IMR-90 (cell line): ENCODE data around the gene RAD51B. TPM values are rescaled to one million over a fixed set of nuclear protein-coding genes. Genes with fewer than 3 reads are reported as not detected.

Experiments
- ATAC-seq: fragments of 200-7000 bp; cut with Tn5 transposase; 2 replicates; pipeline ENCODE4 v1.9.1; 2020; ENCODE audit warnings: low read depth, mild to moderate bottlenecking, moderate library complexity
- BruUV-seq: library from RNA; stranded (reverse); fragments of 400-500 nt; replicated peaks from 2 replicates; lab custom pipeline; 2021; lab: Mats Ljungman, UMichigan
- CTCF ChIA-PET: fragments of 300-600 bp; formaldehyde crosslinking; extraction: SDS; loops from one replicate; lab custom pipeline; 2021; ENCODE audit warnings: antibody characterized with exemption; lab: Yijun Ruan, JAX
- POLR2A ChIA-PET: fragments of 300-600 bp; sonication (Branson Sonifier 250); formaldehyde crosslinking; loops from one replicate; lab custom pipeline; 2022; ENCODE audit warnings: antibody characterized with exemption; ENCODE audit not compliant: unreplicated experiment; lab: Charles Lee
- DNase-seq: peaks from one replicate; pipeline ENCODE4 v3.0.0; 2013
- H2AFZ ChIP-seq: replicated peaks from 2 replicates; pipeline ENCODE3; 2013; ENCODE audit warnings: low read length, mild to moderate bottlenecking; ENCODE audit not compliant: poor library complexity
- H2AK5ac ChIP-seq: 2 replicates; pipeline ENCODE4 v1.6.1; 2013; ENCODE audit warnings: low read depth, low read length, inconsistent platforms
- H2AK9ac ChIP-seq: replicated peaks from 2 replicates; pipeline ENCODE3; 2013; ENCODE audit warnings: mild to moderate bottlenecking, low read depth, low read length, moderate library complexity; ENCODE audit not compliant: poor library complexity
- H2BK120ac ChIP-seq: 2 replicates; pipeline ENCODE4 v1.6.1; 2013; ENCODE audit warnings: low read depth, low read length, inconsistent platforms
- H2BK15ac ChIP-seq: 3 replicates; pipeline ENCODE4 v1.6.1; 2013; ENCODE audit warnings: low read depth, low read length, inconsistent platforms
- H2BK20ac ChIP-seq: 2 replicates; pipeline ENCODE4 v1.6.1; 2013; ENCODE audit warnings: low read depth, mild to moderate bottlenecking, inconsistent platforms, low read length, moderate library complexity
- H2BK5ac ChIP-seq: 2 replicates; pipeline ENCODE4 v1.6.1; 2013; ENCODE audit warnings: mild to moderate bottlenecking, low read depth, low read length, inconsistent platforms; ENCODE audit not compliant: poor library complexity, severe bottlenecking
- H3K14ac ChIP-seq: replicated peaks from 2 replicates; pipeline ENCODE4 v1.6.1; 2013; ENCODE audit warnings: low read depth, low read length, inconsistent platforms
- H3K18ac ChIP-seq: 2 replicates; pipeline ENCODE4 v1.6.1; 2013; ENCODE audit warnings: low read depth, low read length, control low read depth
- H3K23ac ChIP-seq: 2 replicates; pipeline ENCODE4 v1.6.1; 2013; ENCODE audit warnings: low read depth, low read length, inconsistent platforms
- H3K27ac ChIP-seq: 2 replicates; pipeline ENCODE4 v1.5.1; 2013; ENCODE audit warnings: mild to moderate bottlenecking, control low read depth, low read length; ENCODE audit not compliant: insufficient read depth
- H3K27me3 ChIP-seq: 2 replicates; pipeline ENCODE4 v1.6.1; 2013; ENCODE audit warnings: low read length; ENCODE audit not compliant: control insufficient read depth, insufficient read depth
- H3K36me3 ChIP-seq: 2 replicates; pipeline ENCODE4 v1.6.1; 2013; ENCODE audit warnings: low read length, mixed read lengths; ENCODE audit not compliant: control insufficient read depth, insufficient read depth
- H3K4ac ChIP-seq: 2 replicates; pipeline ENCODE4 v1.6.1; 2013; ENCODE audit warnings: low read depth, low read length, inconsistent platforms
- H3K4me1 ChIP-seq: 2 replicates; pipeline ENCODE4 v1.6.1; 2013; ENCODE audit warnings: low read length, mixed read lengths; ENCODE audit not compliant: control insufficient read depth, insufficient read depth
- H3K4me2 ChIP-seq: 2 replicates; pipeline ENCODE4 v1.6.1; 2013; ENCODE audit warnings: low read depth, mild to moderate bottlenecking, control low read depth, low read length, moderate library complexity
- H3K4me3 ChIP-seq: 2 replicates; pipeline ENCODE4 v1.5.1; 2013; ENCODE audit warnings: low read depth, mild to moderate bottlenecking, control low read depth, low read length, moderate library complexity; ENCODE audit not compliant: insufficient read depth
- H3K56ac ChIP-seq: 2 replicates; pipeline ENCODE4 v1.6.1; 2013; ENCODE audit warnings: low read length, inconsistent platforms; ENCODE audit not compliant: insufficient read depth; ENCODE audit errors: extremely low read depth
- H3K79me1 ChIP-seq, 2 experiments: 2 replicates each; pipeline ENCODE4 v1.6.1; 2013; ENCODE audit warnings: low read length in 2 of 2, inconsistent platforms in 1 of 2, low read depth in 1 of 2
- H3K9ac ChIP-seq: 2 replicates; pipeline ENCODE4 v1.6.1; 2013; ENCODE audit warnings: low read depth, low read length, control low read depth
- H3K9me1 ChIP-seq: 2 replicates; pipeline ENCODE4 v1.6.1; 2013; ENCODE audit warnings: low read length, inconsistent platforms; ENCODE audit not compliant: insufficient read depth
- H3K9me3 ChIP-seq: 2 replicates; pipeline ENCODE4 v1.6.1; 2013; ENCODE audit warnings: low read length; ENCODE audit not compliant: control insufficient read depth, insufficient read depth
- H4K20me1 ChIP-seq: 2 replicates; pipeline ENCODE4 v1.6.1; 2013; ENCODE audit warnings: low read length, inconsistent platforms; ENCODE audit not compliant: insufficient read depth
- H4K5ac ChIP-seq: 2 replicates; pipeline ENCODE4 v1.6.1; 2013; ENCODE audit warnings: mild to moderate bottlenecking, low read depth, low read length, control low read depth
- H4K8ac ChIP-seq, 2 experiments: 2 replicates each; pipeline ENCODE4 v1.6.1; 2013; ENCODE audit warnings: low read depth in 2 of 2, low read length in 2 of 2, control low read depth in 1 of 2, inconsistent platforms in 1 of 2
- H4K91ac ChIP-seq: 2 replicates; pipeline ENCODE4 v1.6.1; 2013; ENCODE audit warnings: low read depth, low read length, inconsistent platforms; ENCODE audit not compliant: insufficient read depth
- BHLHE40 ChIP-seq: fragments of 150-350 bp; IDR thresholded peaks from 2 replicates; pipeline ENCODE4 v1.6.1; 2016; ENCODE audit warnings: mild to moderate bottlenecking, low read depth, low read length
- CEBPB ChIP-seq: IDR thresholded peaks from 2 replicates; pipeline ENCODE4 v1.6.1; 2012; ENCODE audit warnings: low read depth, low read length, improper control_type of control experiment
- CHD1 ChIP-seq: IDR thresholded peaks from 2 replicates; pipeline ENCODE4 v1.6.1; 2012; ENCODE audit warnings: low read depth, low read length, improper control_type of control experiment
- CTCF ChIP-seq: conservative IDR thresholded peaks from 2 replicates; pipeline ENCODE4 v1.5.1; 2012; ENCODE audit warnings: mild to moderate bottlenecking, low read depth, low read length, improper control_type of control experiment
- ELK1 ChIP-seq: fragments of 150-350 bp; IDR thresholded peaks from 2 replicates; pipeline ENCODE4 v1.6.1; 2016; ENCODE audit warnings: low read depth, mild to moderate bottlenecking, low read length, moderate library complexity, borderline replicate concordance
- FOS ChIP-seq: fragments of 150-350 bp; IDR thresholded peaks from 2 replicates; pipeline ENCODE4 v1.6.1; 2016; ENCODE audit warnings: low read depth, low read length
- MAFK ChIP-seq: IDR thresholded peaks from 2 replicates; pipeline ENCODE4 v1.6.1; 2012; ENCODE audit warnings: low read depth, low read length, improper control_type of control experiment
- MAZ ChIP-seq: IDR thresholded peaks from 2 replicates; pipeline ENCODE4 v1.6.1; 2012; ENCODE audit warnings: low read depth, mild to moderate bottlenecking, low read length, improper control_type of control experiment, moderate library complexity, borderline replicate concordance
- MXI1 ChIP-seq: IDR thresholded peaks from 2 replicates; pipeline ENCODE4 v1.6.1; 2012; ENCODE audit warnings: low read depth, mild to moderate bottlenecking, low read length, moderate library complexity, borderline replicate concordance
- NFE2L2 ChIP-seq: fragments of 150-350 bp; IDR thresholded peaks from 2 replicates; pipeline ENCODE4 v1.6.1; 2016; ENCODE audit warnings: low read depth, mild to moderate bottlenecking, low read length
- POLR2A ChIP-seq: IDR thresholded peaks from 2 replicates; pipeline ENCODE4 v1.6.1; 2012; ENCODE audit warnings: mild to moderate bottlenecking, low read depth, low read length
- RAD21 ChIP-seq: IDR thresholded peaks from 2 replicates; pipeline ENCODE4 v1.6.1; 2012; ENCODE audit warnings: low read length, improper control_type of control experiment
- RCOR1 ChIP-seq: IDR thresholded peaks from 2 replicates; pipeline ENCODE4 v1.6.1; 2012; ENCODE audit warnings: mild to moderate bottlenecking, low read length, improper control_type of control experiment; ENCODE audit not compliant: insufficient replicate concordance
- RFX5 ChIP-seq: IDR thresholded peaks from 2 replicates; pipeline ENCODE4 v1.8.0; 2012; ENCODE audit warnings: low read depth, mild to moderate bottlenecking, low read length, moderate library complexity
- SMC3 ChIP-seq: fragments of 150-350 bp; IDR thresholded peaks from 2 replicates; pipeline ENCODE4 v1.6.1; 2016; ENCODE audit warnings: low read depth, mild to moderate bottlenecking, antibody characterized with exemption, low read length, moderate library complexity
- USF2 ChIP-seq: fragments of 150-350 bp; IDR thresholded peaks from 2 replicates; pipeline ENCODE4 v1.6.1; 2017; ENCODE audit warnings: mild to moderate bottlenecking, antibody characterized with exemption, low read length, low read depth
- WGBS, 2 experiments: methylation state at CpG; one replicate each; pipeline versions ENCODE4 v1.1.5 to v1.1.7; 2013; ENCODE audit warnings: missing lambda C conversion rate in 2 of 2; ENCODE audit not compliant: insufficient read length in 1 of 2; ENCODE audit errors: extremely low coverage in 2 of 2; 5-methylcytosine and 5-hydroxymethylcytosine counted together
- dilution Hi-C: fragments of 300-500 bp; cut with HindIII; formaldehyde crosslinking; loops from one replicate; pipeline ENCODE4 v1.14.3; 2018; ENCODE audit warnings: low sequenced_read_pairs; ENCODE audit not compliant: unreplicated experiment
- in situ Hi-C: fragments of 300-500 bp; cut with MboI; formaldehyde crosslinking; loops from 3 replicates; pipeline ENCODE4 v1.14.3; 2019; ENCODE audit warnings: low sequenced_read_pairs, inconsistent platforms, mixed read lengths
- intact Hi-C: fragments of 100-400 bp; cut with micrococcal nuclease; formaldehyde crosslinking; loops from 2 replicates; pipeline ENCODE4 v1.10.0; 2022
- polyA plus RNA-seq, 3 experiments: library from polyadenylated mRNA; depleted of rRNA; stranded (reverse); fragments of >200 nt; gene quantifications; 2 replicates each; pipeline ENCODE4 v1.2.3, GENCODE V29; 2012; ENCODE audit warnings: low replicate concordance in 1 of 3
- total RNA-seq: library from RNA; depleted of rRNA; stranded (reverse); fragments of >200 nt; gene quantifications from 2 replicates; pipeline ENCODE4 v1.2.3, GENCODE V29; 2012

The RAD51B gene
- total and polyA plus RNA-seq, 2 of the 4 experiments (the other 2 are of a cell fraction): 5.1 to 18.8 TPM

- no CpG with 5 or more reads among the region's 3 CpGs for WGBS, 2 experiments
- no peak overlapping the region for H3K14ac ChIP-seq
- in situ Hi-C loops: loop anchor here (5.0 kb wide), 1 partner anchor 291 kb away; no protein-coding TSS in a partner anchor
- H2AFZ ChIP-seq: no peak overlapping the region
- TF ChIP-seq RCOR1 (no peak), MXI1 (no peak), SMC3 (no peak), ELK1 (no peak), NFE2L2 (no peak), BHLHE40 (no peak), RFX5 (no peak), CTCF (no peak), POLR2A (no peak), USF2 (no peak), FOS (no peak), MAFK (no peak), CHD1 (no peak), CEBPB (no peak), RAD21 (no peak), MAZ (no peak)
- no peak overlapping the region for H3K56ac ChIP-seq
- no peak overlapping the region for H2BK20ac ChIP-seq
- no peak overlapping the region for H3K18ac ChIP-seq
- intact Hi-C loops: no loop called here
- H4K8ac ChIP-seq: no peak overlapping the region
- no peak overlapping the region for H2BK5ac ChIP-seq
- no peak overlapping the region for H4K91ac ChIP-seq
- no peaks in the 10 kb centered on the region for H3K27me3 ChIP-seq
- no peak overlapping the region for H4K5ac ChIP-seq
- DNase-seq (no peak), ATAC-seq (no peak)
- no peak overlapping the region for H3K9ac ChIP-seq
- no peak overlapping the region for H2BK15ac ChIP-seq
- H3K4me2 ChIP-seq: no peak overlapping the region
- H3K27ac ChIP-seq: no peak overlapping the region
- no peak overlapping the region for H2BK120ac ChIP-seq
- H3K4ac ChIP-seq: no peak overlapping the region
- POLR2A ChIA-PET: no interaction called here
- no peaks in the 10 kb centered on the region for H3K9me3 ChIP-seq
- no peaks in the 10 kb centered on the region for H3K36me3 ChIP-seq
- peaks cover 0 to under 1% of the 10 kb centered on the region in 2 experiments; a peak in 1 of 4 replicates for H3K79me1 ChIP-seq
- dilution Hi-C loops: no loop called here
- peaks cover 12% of the 10 kb centered on the region; the same call in 1 of the 2 replicates for H3K9me1 ChIP-seq
- BruUV-seq: no TSS peak
- H4K20me1 ChIP-seq: no peaks in the 10 kb centered on the region
- no peak overlapping the region for H2AK5ac ChIP-seq
- CTCF ChIA-PET: no interaction called here
- H3K4me1 ChIP-seq: peaks cover 13% of the 10 kb centered on the region
- no peak overlapping the region for H2AK9ac ChIP-seq
- no peak overlapping the region for H3K4me3 ChIP-seq
- no peak overlapping the region for H3K23ac ChIP-seq
Observed at GRCh38 chr14:68243450-68244010, 424.0 kb downstream of the RAD51B start.
